H9 (cell line): ENCODE measurements around the gene HPCAL4. TPM values are rescaled to one million over a fixed set of nuclear protein-coding genes. Genes with fewer than 3 reads are reported as not detected.

Source experiments
- DNase-seq: peaks from one replicate; pipeline ENCODE4 v3.0.0-alpha.2; 2017
- H2AFZ ChIP-seq: one replicate; pipeline ENCODE4 v1.6.1; 2013; ENCODE audit warnings: mild to moderate bottlenecking, low read length, control low read depth, moderate library complexity
- H2AK5ac ChIP-seq: 2 replicates; pipeline ENCODE4 v1.6.1; 2013; ENCODE audit warnings: low read length, control low read depth, mixed read lengths; ENCODE audit not compliant: insufficient read length
- H2BK120ac ChIP-seq: one replicate; pipeline ENCODE4 v1.6.1; 2013; ENCODE audit warnings: low read depth, mild to moderate bottlenecking, low read length, control low read depth, inconsistent platforms; ENCODE audit not compliant: poor library complexity, severe bottlenecking
- H2BK12ac ChIP-seq: 2 replicates; pipeline ENCODE4 v1.6.1; 2013; ENCODE audit warnings: low read length, control low read depth, mixed read lengths, low read depth; ENCODE audit not compliant: insufficient read length
- H2BK15ac ChIP-seq: 2 replicates; pipeline ENCODE4 v1.6.1; 2013; ENCODE audit warnings: low read depth, low read length, control low read depth
- H2BK20ac ChIP-seq: one replicate; pipeline ENCODE4 v1.6.1; 2013; ENCODE audit warnings: low read depth, mild to moderate bottlenecking, low read length, control low read depth, inconsistent platforms; ENCODE audit not compliant: poor library complexity, severe bottlenecking
- H2BK5ac ChIP-seq: 2 replicates; pipeline ENCODE4 v1.6.1; 2013; ENCODE audit warnings: low read length, control low read depth, mixed read lengths; ENCODE audit not compliant: insufficient read length
- H3K14ac ChIP-seq: 2 replicates; pipeline ENCODE4 v1.6.1; 2013; ENCODE audit warnings: low read length, control low read depth; ENCODE audit not compliant: insufficient read depth
- H3K18ac ChIP-seq: 2 replicates; pipeline ENCODE4 v1.6.1; 2013; ENCODE audit warnings: low read depth, mild to moderate bottlenecking, mixed read lengths, low read length, control low read depth; ENCODE audit not compliant: insufficient read length
- H3K23ac ChIP-seq: 2 replicates; pipeline ENCODE4 v1.6.1; 2013; ENCODE audit warnings: low read length, control low read depth, mixed read lengths, low read depth; ENCODE audit not compliant: insufficient read length
- H3K23me2 ChIP-seq: 2 replicates; pipeline ENCODE4 v1.6.1; 2013; ENCODE audit warnings: low read depth, mild to moderate bottlenecking, mixed read lengths, low read length, control low read depth; ENCODE audit not compliant: insufficient read length, poor library complexity, severe bottlenecking
- H3K27ac ChIP-seq: 2 replicates; pipeline ENCODE4 v1.5.1; 2013; ENCODE audit warnings: low read length, control low read depth, mixed read lengths, low read depth; ENCODE audit not compliant: insufficient read length
- H3K27me3 ChIP-seq: 2 replicates; pipeline ENCODE4 v1.6.1; 2013; ENCODE audit warnings: low read length, control low read depth, inconsistent platforms; ENCODE audit not compliant: insufficient read depth
- H3K4ac ChIP-seq: 2 replicates; pipeline ENCODE4 v1.6.1; 2013; ENCODE audit warnings: low read depth, mild to moderate bottlenecking, control low read depth, inconsistent platforms, low read length, moderate library complexity
- H3K4me1 ChIP-seq: 2 replicates; pipeline ENCODE4 v1.6.1; 2013; ENCODE audit warnings: low read length, control low read depth, inconsistent platforms; ENCODE audit not compliant: insufficient read depth
- H3K4me2 ChIP-seq: 2 replicates; pipeline ENCODE4 v1.6.1; 2013; ENCODE audit warnings: low read length, control low read depth, mixed read lengths; ENCODE audit not compliant: insufficient read length, insufficient read depth
- H3K56ac ChIP-seq: 2 replicates; pipeline ENCODE4 v1.6.1; 2013; ENCODE audit warnings: low read depth, mild to moderate bottlenecking, mixed read lengths, low read length, control low read depth; ENCODE audit not compliant: insufficient read length
- H3K79me1 ChIP-seq: 2 replicates; pipeline ENCODE4 v1.6.1; 2013; ENCODE audit warnings: low read depth, mild to moderate bottlenecking, moderate library complexity, low read length, control low read depth, inconsistent platforms; ENCODE audit not compliant: insufficient read depth, poor library complexity, severe bottlenecking
- H3K79me2 ChIP-seq: 2 replicates; pipeline ENCODE4 v1.6.1; 2013; ENCODE audit warnings: low read length, control low read depth, inconsistent platforms; ENCODE audit not compliant: insufficient read depth
- H3K9ac ChIP-seq: 2 replicates; pipeline ENCODE4 v1.6.1; 2013; ENCODE audit warnings: low read length, control low read depth, mixed read lengths; ENCODE audit not compliant: insufficient read length; ENCODE audit errors: extremely low read depth
- H3K9me3 ChIP-seq: one replicate; pipeline ENCODE4 v1.6.1; 2013; ENCODE audit warnings: low read depth, low read length, inconsistent platforms; ENCODE audit not compliant: control insufficient read depth
- H3T11ph ChIP-seq: one replicate; pipeline ENCODE4 v1.6.1; 2013; ENCODE audit warnings: mild to moderate bottlenecking, low read length, control low read depth, inconsistent platforms
- H4K20me1 ChIP-seq: one replicate; pipeline ENCODE4 v1.6.1; 2013; ENCODE audit not compliant: control insufficient read depth, insufficient read length, insufficient read depth
- H4K5ac ChIP-seq: 2 replicates; pipeline ENCODE4 v1.6.1; 2013; ENCODE audit warnings: low read depth, mild to moderate bottlenecking, mixed read lengths, low read length, control low read depth; ENCODE audit not compliant: insufficient read length
- H4K8ac ChIP-seq: replicated peaks from 2 replicates; pipeline ENCODE4 v1.6.1; 2013; ENCODE audit warnings: low read length, control low read depth, mixed read lengths, low read depth; ENCODE audit not compliant: insufficient read length
- H4K91ac ChIP-seq: 2 replicates; pipeline ENCODE4 v1.6.1; 2013; ENCODE audit warnings: low read depth, mild to moderate bottlenecking, moderate library complexity, mixed read lengths, low read length, control low read depth; ENCODE audit not compliant: insufficient read length
- H3K27ac Mint-ChIP-seq, 3 experiments: 2 replicates in 2 of 3; 3 replicates in 1 of 3; pipeline ENCODE4 v1.8.0; 2020 to 2021; ENCODE audit warnings: mixed read lengths in 3 of 3, mild to moderate bottlenecking in 1 of 3, moderate library complexity in 1 of 3
- H3K27me3 Mint-ChIP-seq: 2 replicates; pipeline ENCODE4 v1.8.0; 2021; ENCODE audit warnings: low read depth, mild to moderate bottlenecking, moderate library complexity, mixed read lengths
- H3K36me3 Mint-ChIP-seq, 3 experiments: 2 replicates in 2 of 3; 3 replicates in 1 of 3; pipeline ENCODE4 v1.8.0; 2020 to 2021; ENCODE audit warnings: low read depth in 3 of 3, mixed read lengths in 3 of 3; ENCODE audit not compliant: insufficient read depth in 1 of 3
- H3K4me1 Mint-ChIP-seq, 2 experiments: 2 replicates each; pipeline ENCODE4 v1.8.0; 2020; ENCODE audit warnings: mixed read lengths in 2 of 2
- H3K4me3 Mint-ChIP-seq, 2 experiments: 2 replicates in 1 of 2; 3 replicates in 1 of 2; pipeline ENCODE4 v1.8.0; 2020 to 2021; ENCODE audit warnings: mild to moderate bottlenecking in 2 of 2, mixed read lengths in 2 of 2, moderate library complexity in 1 of 2
- H3K9me3 Mint-ChIP-seq, 2 experiments: 2 replicates in 1 of 2; 3 replicates in 1 of 2; pipeline ENCODE4 v1.8.0; 2020; ENCODE audit warnings: mild to moderate bottlenecking in 2 of 2, mixed read lengths in 2 of 2, moderate library complexity in 1 of 2
- WGBS: extraction: QIAGEN DNeasy Blood & Tissue Kit; methylation state at CpG from one replicate; pipeline ENCODE4 v1.1.7; 2013; ENCODE audit warnings: missing lambda C conversion rate, low lambda C conversion rate, mixed read lengths; ENCODE audit not compliant: insufficient read length; ENCODE audit errors: extremely low coverage; 5-methylcytosine and 5-hydroxymethylcytosine counted together
- total RNA-seq: library from RNA; stranded (reverse); gene quantifications from 2 replicates; pipeline ENCODE4 v1.2.1, GENCODE V29; 2021
- TF ChIP-seq, protein P1 (sequence below): fragments of 200-600 bp; sonication (generic); conservative IDR thresholded peaks from 3 replicates; pipeline ENCODE4 v1.8.0; 2021; ENCODE audit warnings: antibody characterized with exemption, mild to moderate bottlenecking

HPCAL4 gene
- total RNA-seq, 1 experiment from 2014 or later = 0.15 TPM

DNA sequence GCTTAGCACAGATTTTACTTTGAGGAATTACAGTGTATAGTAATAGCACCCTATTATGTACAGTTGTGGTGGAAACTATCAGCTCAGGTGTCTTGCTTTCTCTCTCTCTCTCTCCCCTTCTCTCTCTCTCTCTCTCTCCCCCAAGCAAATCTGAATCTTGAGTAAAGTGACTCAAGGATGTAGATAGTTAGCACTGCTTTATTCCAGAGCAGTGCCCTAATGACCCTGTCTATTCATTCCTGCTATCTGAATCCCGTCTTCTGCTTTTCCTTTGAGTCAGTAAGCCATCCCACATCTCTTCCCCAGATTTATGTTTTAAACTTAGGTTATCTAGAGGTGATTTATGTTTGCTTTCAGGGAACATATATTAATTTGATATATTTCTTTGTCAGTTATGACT is 5.2 kb upstream of the HPCAL4 start:
- Histone ChIP-seq H3K27me3 (peaks cover 69% of the 10 kb centered on the region), H3K56ac (no peak overlapping the region), H2AFZ (no peak overlapping the region), H4K91ac (no peak overlapping the region), H3K23me2 (peaks cover 8% of the 10 kb centered on the region), H3K9me3 (no peaks in the 10 kb centered on the region), H3K23ac (no peak overlapping the region), H4K5ac (no peak overlapping the region), H2BK12ac (no peak overlapping the region), H3K27ac (no peak overlapping the region), H3K9ac (no peak overlapping the region), H3T11ph (no peak overlapping the region), H4K20me1 (no peaks in the 10 kb centered on the region), H4K8ac (no peak overlapping the region), H3K4me1 (peaks cover 5% of the 10 kb centered on the region; the same call in 1 of the 2 replicates), H2BK5ac (no peak overlapping the region), H2BK120ac (no peak overlapping the region), H2BK20ac (no peak overlapping the region), H2AK5ac (no peak overlapping the region), H3K14ac (no peak overlapping the region), H3K4me2 (no peak overlapping the region), H3K79me2 (no peaks in the 10 kb centered on the region), H3K79me1 (no peaks in the 10 kb centered on the region), H2BK15ac (no peak overlapping the region), H3K4ac (no peak overlapping the region), H3K18ac (no peak overlapping the region)
- no peak overlapping the region for H3K27ac Mint-ChIP-seq
- no CpG with 5 or more reads among the region's 1 CpG for WGBS
- peaks cover 17 to 18% of the 10 kb centered on the region in 2 experiments for H3K4me1 Mint-ChIP-seq
- no peaks in the 10 kb centered on the region for H3K9me3 Mint-ChIP-seq
- peaks cover 99% of the 10 kb centered on the region for H3K27me3 Mint-ChIP-seq
- H3K4me3 Mint-ChIP-seq = no peak overlapping the region
- TF ChIP-seq, protein P1, sequence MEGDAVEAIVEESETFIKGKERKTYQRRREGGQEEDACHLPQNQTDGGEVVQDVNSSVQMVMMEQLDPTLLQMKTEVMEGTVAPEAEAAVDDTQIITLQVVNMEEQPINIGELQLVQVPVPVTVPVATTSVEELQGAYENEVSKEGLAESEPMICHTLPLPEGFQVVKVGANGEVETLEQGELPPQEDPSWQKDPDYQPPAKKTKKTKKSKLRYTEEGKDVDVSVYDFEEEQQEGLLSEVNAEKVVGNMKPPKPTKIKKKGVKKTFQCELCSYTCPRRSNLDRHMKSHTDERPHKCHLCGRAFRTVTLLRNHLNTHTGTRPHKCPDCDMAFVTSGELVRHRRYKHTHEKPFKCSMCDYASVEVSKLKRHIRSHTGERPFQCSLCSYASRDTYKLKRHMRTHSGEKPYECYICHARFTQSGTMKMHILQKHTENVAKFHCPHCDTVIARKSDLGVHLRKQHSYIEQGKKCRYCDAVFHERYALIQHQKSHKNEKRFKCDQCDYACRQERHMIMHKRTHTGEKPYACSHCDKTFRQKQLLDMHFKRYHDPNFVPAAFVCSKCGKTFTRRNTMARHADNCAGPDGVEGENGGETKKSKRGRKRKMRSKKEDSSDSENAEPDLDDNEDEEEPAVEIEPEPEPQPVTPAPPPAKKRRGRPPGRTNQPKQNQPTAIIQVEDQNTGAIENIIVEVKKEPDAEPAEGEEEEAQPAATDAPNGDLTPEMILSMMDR = no peak
- DNase-seq = no peak
- no peaks in the 10 kb centered on the region for H3K36me3 Mint-ChIP-seq
